Measurements from ENCODE around the gene U2SURP. TPM values are rescaled to one million over a fixed set of nuclear protein-coding genes. Genes with fewer than 3 reads are reported as not detected.

U2SURP gene
- total RNA-seq, 1 donor = 85.0 TPM

DNA sequence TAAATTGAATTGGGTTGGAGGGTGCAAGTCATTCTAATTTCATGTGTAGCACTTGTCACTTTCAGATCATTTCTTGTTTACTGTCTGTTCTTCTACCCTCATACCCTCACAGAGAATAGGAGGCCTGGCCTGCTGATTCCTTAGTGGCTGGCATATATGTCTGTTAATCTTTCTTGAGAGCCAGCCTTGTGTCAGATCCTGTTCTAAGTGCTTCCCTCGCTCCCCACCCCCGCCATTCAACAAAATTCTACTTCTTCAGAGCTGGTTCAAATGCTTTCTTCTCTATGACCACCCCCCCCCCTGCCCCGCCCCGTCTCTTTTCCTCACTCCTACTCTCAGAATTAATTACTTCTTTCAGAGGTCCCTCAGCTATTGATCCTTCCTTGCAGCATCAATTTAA lies 1.5 kb upstream of the U2SURP start:
- H3K9me3 ChIP-seq (ENCODE audit: low read depth, low read length) = no peaks in the 10 kb centered on the region
- H3K79me2 ChIP-seq (ENCODE audit: insufficient read depth, low read length) = peaks cover 39% of the 10 kb centered on the region
- peak overlapping the region; percentile 88 for H2AFZ ChIP-seq (ENCODE audit: low read length)
- peaks cover 20% of the 10 kb centered on the region for H3K4me1 ChIP-seq (ENCODE audit: insufficient read depth, low read length)
- H3K27ac ChIP-seq (ENCODE audit: low read depth, low read length) = peak overlapping the region; percentile 75
- H3K4me2 ChIP-seq (ENCODE audit: insufficient read depth, low read length) = peak overlapping the region; percentile 94
- peak overlapping the region; percentile 85 for H3K4me3 ChIP-seq (ENCODE audit: insufficient read depth, low read length)
- H4K20me1 ChIP-seq (ENCODE audit: insufficient read depth, low read length) = peaks cover 1% of the 10 kb centered on the region
- no peaks in the 10 kb centered on the region for H3K36me3 ChIP-seq (ENCODE audit: insufficient read depth, low read length)
- peak; percentile 22 for DNase-seq (ENCODE audit: insufficient read length, low spot score, missing footprints)
- no peaks in the 10 kb centered on the region for H3K27me3 ChIP-seq (ENCODE audit: insufficient read depth, low read length)
- TF ChIP-seq CTCF (IDR thresholded peaks at IDR 0.05; ENCODE audit: extremely low read depth, low read depth, low read length) = no peak

DNA sequence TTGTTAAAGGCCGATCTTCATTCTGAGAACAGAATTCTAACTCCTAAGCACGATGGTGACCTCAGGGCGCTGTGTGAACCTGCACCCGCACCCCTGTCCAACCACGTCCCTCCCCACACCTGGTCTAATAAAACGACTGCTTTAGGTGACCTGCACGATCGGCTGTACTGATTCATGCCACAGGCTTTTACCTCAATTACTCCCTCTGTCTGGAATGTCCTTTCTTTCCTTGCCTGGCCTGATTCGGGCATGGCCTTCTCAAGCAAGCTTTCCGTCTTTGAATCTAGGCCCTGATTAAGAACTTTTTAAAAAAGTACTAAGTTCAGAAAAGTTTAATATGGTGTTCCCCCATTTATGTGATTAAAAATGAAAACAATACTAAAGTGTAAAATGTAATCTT lies 842 bp upstream of the U2SURP start:
- Histone ChIP-seq H3K4me1 (ENCODE audit: insufficient read depth, low read length) (peaks cover 20% of the 10 kb centered on the region), H3K9me3 (ENCODE audit: low read depth, low read length) (no peaks in the 10 kb centered on the region), H3K4me2 (ENCODE audit: insufficient read depth, low read length) (peak overlapping the region; percentile 94), H3K4me3 (ENCODE audit: insufficient read depth, low read length) (peak overlapping the region; percentile 85), H4K20me1 (ENCODE audit: insufficient read depth, low read length) (peaks cover 8% of the 10 kb centered on the region), H3K27me3 (ENCODE audit: insufficient read depth, low read length) (no peaks in the 10 kb centered on the region), H2AFZ (ENCODE audit: low read length) (peak overlapping the region; percentile 88), H3K36me3 (ENCODE audit: insufficient read depth, low read length) (no peaks in the 10 kb centered on the region), H3K79me2 (ENCODE audit: insufficient read depth, low read length) (peaks cover 45% of the 10 kb centered on the region), H3K27ac (ENCODE audit: low read depth, low read length) (peak overlapping the region; percentile 75)
- TF ChIP-seq CTCF (IDR thresholded peaks at IDR 0.05; ENCODE audit: extremely low read depth, low read depth, low read length) = no peak
- DNase-seq (ENCODE audit: insufficient read length, low spot score, missing footprints) = peak; percentile 29

DNA sequence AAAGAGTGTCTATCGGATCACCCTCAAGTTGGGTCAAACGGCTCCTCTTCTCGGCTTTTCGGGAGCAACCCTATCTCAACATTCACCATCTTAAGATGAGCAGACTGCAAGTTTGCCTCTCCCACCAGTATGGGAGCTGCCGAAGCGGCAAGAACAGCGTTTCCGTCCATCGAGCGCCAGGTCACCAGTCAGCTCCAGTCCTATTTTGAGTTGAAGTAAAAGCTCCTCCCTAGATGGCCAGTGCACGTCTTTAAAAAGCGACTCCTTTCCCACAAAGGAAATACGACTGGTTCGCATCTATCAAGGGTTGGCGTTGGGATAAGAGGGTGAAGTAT lies 369 bp upstream of the U2SURP start:
- Histone ChIP-seq H3K27ac (ENCODE audit: low read depth, low read length) (peak overlapping the region; percentile 75), H2AFZ (ENCODE audit: low read length) (peak overlapping the region; percentile 88), H4K20me1 (ENCODE audit: insufficient read depth, low read length) (peaks cover 10% of the 10 kb centered on the region), H3K9me3 (ENCODE audit: low read depth, low read length) (no peaks in the 10 kb centered on the region), H3K4me2 (ENCODE audit: insufficient read depth, low read length) (peak overlapping the region; percentile 94), H3K4me1 (ENCODE audit: insufficient read depth, low read length) (peaks cover 20% of the 10 kb centered on the region), H3K79me2 (ENCODE audit: insufficient read depth, low read length) (peaks cover 50% of the 10 kb centered on the region), H3K4me3 (ENCODE audit: insufficient read depth, low read length) (peak overlapping the region; percentile 85), H3K27me3 (ENCODE audit: insufficient read depth, low read length) (no peaks in the 10 kb centered on the region), H3K36me3 (ENCODE audit: insufficient read depth, low read length) (no peaks in the 10 kb centered on the region)
- TF ChIP-seq CTCF (IDR thresholded peaks at IDR 0.05; ENCODE audit: extremely low read depth, low read depth, low read length) = no peak
- DNase-seq (ENCODE audit: insufficient read length, low spot score, missing footprints) = peak; percentile 81

DNA sequence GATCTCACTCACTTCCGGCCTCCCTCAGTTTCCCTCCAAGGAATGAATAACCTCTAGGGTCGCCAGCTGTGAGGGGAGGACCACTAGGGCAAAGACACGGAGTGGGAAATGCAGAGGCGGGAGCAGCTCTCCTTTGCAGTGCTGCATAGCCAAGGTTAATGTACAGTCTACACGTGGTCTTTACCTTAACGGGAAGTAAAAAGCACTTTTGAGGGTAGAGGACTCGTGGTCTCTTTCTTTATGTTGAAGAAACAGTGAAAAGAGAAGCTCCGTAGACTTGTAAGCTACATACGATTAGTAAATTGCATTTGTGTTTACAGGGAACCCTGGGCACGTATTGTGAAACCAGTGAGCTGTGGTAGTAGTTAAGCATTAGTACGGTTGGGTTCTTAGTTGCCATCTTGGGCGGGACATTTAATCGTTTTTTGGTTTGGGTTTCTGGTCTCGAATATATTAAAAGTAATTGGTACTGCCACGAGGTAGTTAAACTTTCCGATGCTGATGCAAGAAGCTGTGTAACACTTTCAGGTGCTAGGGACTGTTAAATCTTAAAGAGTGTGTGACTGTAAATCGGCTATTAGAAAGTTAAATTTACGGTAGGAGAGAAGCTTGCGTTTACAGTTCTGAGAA lies 828 bp downstream of the U2SURP start:
- Histone ChIP-seq H3K4me2 (ENCODE audit: insufficient read depth, low read length) (peak overlapping the region; percentile 96), H3K27ac (ENCODE audit: low read depth, low read length) (peak overlapping the region; percentile 75), H4K20me1 (ENCODE audit: insufficient read depth, low read length) (peaks cover 13% of the 10 kb centered on the region), H3K4me3 (ENCODE audit: insufficient read depth, low read length) (peak overlapping the region; percentile 85), H2AFZ (ENCODE audit: low read length) (peak overlapping the region; percentile 89), H3K9me3 (ENCODE audit: low read depth, low read length) (no peaks in the 10 kb centered on the region), H3K79me2 (ENCODE audit: insufficient read depth, low read length) (peaks cover 62% of the 10 kb centered on the region), H3K4me1 (ENCODE audit: insufficient read depth, low read length) (peaks cover 20% of the 10 kb centered on the region), H3K36me3 (ENCODE audit: insufficient read depth, low read length) (no peaks in the 10 kb centered on the region), H3K27me3 (ENCODE audit: insufficient read depth, low read length) (no peaks in the 10 kb centered on the region)
- DNase-seq (ENCODE audit: insufficient read length, low spot score, missing footprints) = peak; percentile 55
- no peak for TF ChIP-seq CTCF (IDR thresholded peaks at IDR 0.05; ENCODE audit: extremely low read depth, low read depth, low read length)
